ENCODE measurements around the gene ZNF438. TPM values are rescaled to one million over a fixed set of nuclear protein-coding genes. Genes with fewer than 3 reads are reported as not detected.
"Not testable (repeated sequence)": the region's sequence is repeated elsewhere in the genome, so short reads cannot be mapped to it uniquely, and the experiment has no call there.

ZNF438 gene
- total RNA-seq, 2 experiments from 2014 or later = 3.1 to 3.9 TPM

DNA sequence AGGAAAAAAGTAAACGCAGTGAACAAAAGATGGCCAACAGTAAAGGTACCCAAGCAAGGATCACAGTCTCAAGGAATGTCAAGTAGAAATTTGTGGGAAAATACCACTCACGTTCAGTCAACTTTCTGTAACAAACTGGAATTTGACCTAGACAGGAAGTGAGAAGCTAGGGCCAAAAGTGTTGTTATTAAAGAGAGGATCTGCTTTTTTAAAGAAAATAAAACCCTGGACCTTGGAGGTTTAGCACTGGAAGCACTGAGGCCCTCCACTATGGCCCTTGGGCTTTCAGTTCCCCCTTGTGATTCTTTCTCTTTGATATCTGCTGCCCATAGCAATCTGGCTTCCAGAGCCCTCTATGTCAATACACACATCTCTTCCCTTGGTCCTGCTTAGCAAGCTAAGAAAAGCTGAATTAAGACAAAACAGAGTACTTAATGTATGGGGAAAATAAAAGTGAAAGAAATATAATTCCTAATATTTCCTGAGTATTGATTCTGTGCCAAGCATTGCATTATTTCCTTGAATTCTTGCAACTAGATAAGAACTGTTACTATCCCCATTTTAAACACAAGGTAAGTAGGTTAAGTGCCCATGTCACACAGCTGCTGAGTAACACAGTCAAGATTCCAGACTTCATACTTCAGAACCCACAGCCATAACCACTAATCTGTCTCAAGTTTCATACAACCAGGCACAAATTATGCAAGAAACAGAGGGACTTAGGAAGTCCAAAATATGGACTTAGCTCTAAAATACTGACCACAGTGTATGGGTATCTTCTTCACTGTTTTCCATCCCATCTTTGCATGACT lies 2.6 kb upstream of the ZNF438 start:
- no peaks in the 10 kb centered on the region for H3K36me3 Mint-ChIP-seq
- DNase-seq (no peak), ATAC-seq (ENCODE audit: low read depth) (no peak)
- peaks cover 2% of the 10 kb centered on the region for H3K9me3 Mint-ChIP-seq
- H3K4me3 Mint-ChIP-seq = no peak overlapping the region
- POLR2A ChIA-PET = no interaction called here
- H3K27me3 Mint-ChIP-seq = no peaks in the 10 kb centered on the region
- no peak overlapping the region for H3K27ac Mint-ChIP-seq
- peaks cover 11% of the 10 kb centered on the region for H3K4me1 Mint-ChIP-seq

DNA sequence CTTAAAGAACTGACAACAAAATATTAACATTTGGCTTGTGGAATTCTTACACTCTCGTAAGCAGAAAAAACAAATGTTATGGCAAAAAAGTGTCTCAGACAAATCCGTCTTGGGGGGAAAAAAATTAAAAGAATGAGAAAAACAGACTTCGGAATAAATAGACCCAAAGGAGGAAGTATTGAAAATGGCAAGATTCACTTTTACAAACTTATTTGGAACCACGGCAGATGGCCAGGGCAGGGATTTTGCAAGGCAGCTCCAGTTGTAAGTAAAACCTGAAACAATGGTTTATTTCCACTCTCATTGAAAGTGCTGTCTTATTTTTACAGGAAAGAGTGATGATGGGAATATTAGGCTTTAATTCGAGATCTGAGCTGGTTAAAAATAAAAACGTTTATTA lies 1.5 kb upstream of the ZNF438 start:
- no peak overlapping the region for H3K27ac Mint-ChIP-seq
- DNase-seq = no peak
- no peaks in the 10 kb centered on the region for H3K36me3 Mint-ChIP-seq
- POLR2A ChIA-PET = interaction anchor here (0.5 kb wide), 1 partner anchor 721 kb away, joined by 4 read pairs; no protein-coding TSS in a partner anchor
- H3K27me3 Mint-ChIP-seq = no peaks in the 10 kb centered on the region
- peaks cover 9% of the 10 kb centered on the region for H3K4me1 Mint-ChIP-seq
- H3K4me3 Mint-ChIP-seq = peak overlapping the region; percentile 89
- ATAC-seq (ENCODE audit: low read depth) = no peak
- peaks cover 2% of the 10 kb centered on the region for H3K9me3 Mint-ChIP-seq

DNA sequence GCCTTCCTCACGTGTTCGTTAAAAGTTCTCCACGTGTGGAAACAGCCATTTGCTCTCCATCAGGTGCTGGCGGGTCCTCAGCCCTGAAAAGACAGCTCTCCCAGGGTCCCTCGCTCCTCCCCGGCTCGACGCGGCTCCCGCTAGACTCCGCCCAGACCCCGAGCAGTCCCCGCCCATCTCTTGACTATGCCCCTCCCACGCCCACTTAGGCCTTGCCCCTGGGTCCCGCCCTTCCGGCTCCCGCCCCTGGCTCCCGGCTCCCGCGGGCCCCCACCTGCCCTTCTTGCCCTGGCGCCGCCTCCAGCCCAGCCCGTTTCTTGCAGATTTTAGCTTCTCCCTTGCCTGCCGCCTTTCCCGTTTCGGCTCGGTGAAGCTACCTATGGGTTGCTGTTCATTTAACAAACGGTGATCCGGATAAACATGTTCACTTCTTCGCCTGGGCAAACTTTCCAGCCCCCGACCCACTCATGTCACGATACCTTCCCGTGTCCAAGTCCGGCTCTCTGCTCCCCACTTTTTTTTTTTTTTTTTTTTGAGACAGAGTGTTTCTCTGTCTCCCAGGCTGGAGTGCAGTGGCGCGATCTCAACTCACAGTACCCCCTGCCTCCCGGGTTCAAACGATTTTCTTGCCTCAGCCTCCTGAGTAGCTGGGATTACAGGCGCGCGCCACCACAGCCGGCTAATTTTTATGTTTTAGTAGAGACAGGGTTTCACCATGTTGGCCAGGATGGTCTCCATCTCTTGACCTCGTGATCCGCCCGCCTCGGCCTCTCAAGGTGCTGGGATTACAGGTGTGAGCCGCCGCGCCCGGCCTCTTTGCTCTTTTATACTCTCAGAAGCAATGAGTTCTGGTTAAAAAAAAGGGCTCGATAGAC lies 830 bp upstream of the ZNF438 start:
- Mint-ChIP-seq H3K36me3 (no peaks in the 10 kb centered on the region), H3K4me1 (peaks cover 9% of the 10 kb centered on the region), H3K9me3 (no peaks in the 10 kb centered on the region), H3K27ac (peak overlapping the region; percentile 98), H3K27me3 (no peaks in the 10 kb centered on the region), H3K4me3 (peak overlapping the region; percentile 89)
- POLR2A ChIA-PET = interaction anchor here (0.5 to 1.6 kb wide), 9 partner anchors 33 to 721 kb away, joined by 3 to 9 read pairs (median 4); no protein-coding TSS in a partner anchor
- ATAC-seq (ENCODE audit: low read depth) = peak; percentile 76
- DNase-seq = peak; percentile 95

DNA sequence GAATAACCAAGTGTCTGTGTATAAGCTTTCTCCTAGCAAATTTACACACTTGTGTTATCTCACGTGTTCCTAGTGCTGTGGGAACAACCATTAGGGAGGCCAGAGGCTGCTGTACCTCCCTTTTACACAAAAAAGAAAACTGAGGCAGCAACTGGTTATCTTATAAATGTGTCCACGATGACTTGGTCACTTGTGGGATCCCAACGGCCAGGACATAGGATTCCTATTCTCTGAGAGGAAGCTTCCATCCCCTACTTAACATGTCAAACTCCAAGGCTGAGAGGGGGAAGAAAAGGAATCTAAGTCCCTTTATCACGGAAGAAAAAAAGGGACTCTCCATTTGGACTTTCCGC lies 484 bp downstream of the ZNF438 start:
- Mint-ChIP-seq H3K27ac (peak overlapping the region; percentile 95), H3K36me3 (no peaks in the 10 kb centered on the region), H3K9me3 (no peaks in the 10 kb centered on the region), H3K4me1 (peaks cover 9% of the 10 kb centered on the region), H3K27me3 (no peaks in the 10 kb centered on the region), H3K4me3 (peak overlapping the region; percentile 89)
- DNase-seq = no peak
- no peak for ATAC-seq (ENCODE audit: low read depth)
- POLR2A ChIA-PET = interaction anchor here (0.6 to 1.6 kb wide), 9 partner anchors 32 to 729 kb away, joined by 3 to 9 read pairs (median 4); no protein-coding TSS in a partner anchor

DNA sequence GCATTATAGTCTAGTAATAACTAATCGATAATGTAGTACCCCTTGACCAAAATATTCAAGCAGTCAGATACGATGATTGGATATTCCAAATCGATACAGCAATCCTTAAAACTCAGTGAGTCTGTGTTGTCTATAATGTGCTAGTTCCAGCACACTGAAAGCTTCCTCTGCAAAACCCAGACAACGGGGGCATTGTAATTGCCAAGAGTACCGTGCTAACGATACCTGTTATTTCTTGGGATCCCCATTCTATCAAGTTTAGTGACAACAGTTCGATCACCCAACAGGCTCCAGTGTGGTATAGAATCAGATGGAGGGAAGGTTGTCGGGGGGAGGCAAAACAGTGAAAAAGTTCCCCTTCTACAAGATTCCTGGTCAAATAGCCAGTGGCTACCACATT lies 865 bp downstream of the ZNF438 start:
- POLR2A ChIA-PET = no interaction called here
- Mint-ChIP-seq H3K9me3 (no peaks in the 10 kb centered on the region), H3K4me3 (peak overlapping the region; percentile 89), H3K4me1 (peaks cover 9% of the 10 kb centered on the region), H3K27ac (peak overlapping the region; percentile 95), H3K36me3 (no peaks in the 10 kb centered on the region), H3K27me3 (no peaks in the 10 kb centered on the region)
- DNase-seq = no peak
- no peak for ATAC-seq (ENCODE audit: low read depth)

DNA sequence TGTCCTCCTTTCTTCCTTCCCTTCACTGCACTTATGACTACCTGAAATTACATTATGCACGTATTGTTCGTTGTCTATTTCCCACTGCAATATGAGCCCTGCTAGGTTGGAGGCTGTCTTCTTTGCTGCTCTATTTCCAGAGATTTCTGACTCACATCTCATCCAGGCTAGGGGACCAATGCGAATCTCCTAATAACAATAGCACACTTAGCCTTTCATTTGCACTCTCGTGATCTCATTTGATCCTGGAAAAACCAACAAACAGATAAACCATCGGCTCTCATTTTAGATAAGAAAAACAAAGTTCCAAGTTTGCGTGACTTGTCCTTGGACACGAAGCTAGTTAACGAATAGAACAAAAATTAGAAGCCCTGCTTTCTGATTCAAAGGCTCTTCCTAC lies 1.4 kb downstream of the ZNF438 start:
- Mint-ChIP-seq H3K4me1 (peaks cover 9% of the 10 kb centered on the region), H3K4me3 (no peak overlapping the region), H3K27me3 (no peaks in the 10 kb centered on the region), H3K36me3 (no peaks in the 10 kb centered on the region), H3K27ac (no peak overlapping the region), H3K9me3 (no peaks in the 10 kb centered on the region)
- POLR2A ChIA-PET = no interaction called here
- ATAC-seq (ENCODE audit: low read depth) (no peak), DNase-seq (no peak)

DNA sequence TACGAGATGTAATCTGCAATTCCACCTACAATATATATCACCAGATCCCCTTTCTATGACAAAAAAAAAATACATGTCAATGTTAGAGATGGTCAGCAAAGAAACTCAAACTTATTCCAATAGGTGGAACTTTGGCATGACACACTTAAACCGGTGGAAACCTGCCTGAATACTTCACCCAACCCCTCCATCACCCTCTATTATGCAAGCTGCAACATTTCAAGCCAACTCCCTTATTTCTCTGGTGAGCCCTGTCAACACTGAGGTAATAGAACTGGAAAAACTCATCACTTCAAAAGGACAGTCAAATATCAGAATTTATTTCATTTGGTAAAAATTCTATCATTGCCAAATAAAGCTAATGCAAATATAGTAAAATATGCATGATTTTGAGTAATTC lies 3.6 kb downstream of the ZNF438 start:
- ATAC-seq (ENCODE audit: low read depth) = no peak
- H3K36me3 Mint-ChIP-seq = no peaks in the 10 kb centered on the region
- H3K27ac Mint-ChIP-seq = no peak overlapping the region
- no peak overlapping the region for H3K4me3 Mint-ChIP-seq
- no peak for DNase-seq
- H3K9me3 Mint-ChIP-seq = no peaks in the 10 kb centered on the region
- peaks cover 8% of the 10 kb centered on the region for H3K4me1 Mint-ChIP-seq
- POLR2A ChIA-PET = no interaction called here
- H3K27me3 Mint-ChIP-seq = no peaks in the 10 kb centered on the region

DNA sequence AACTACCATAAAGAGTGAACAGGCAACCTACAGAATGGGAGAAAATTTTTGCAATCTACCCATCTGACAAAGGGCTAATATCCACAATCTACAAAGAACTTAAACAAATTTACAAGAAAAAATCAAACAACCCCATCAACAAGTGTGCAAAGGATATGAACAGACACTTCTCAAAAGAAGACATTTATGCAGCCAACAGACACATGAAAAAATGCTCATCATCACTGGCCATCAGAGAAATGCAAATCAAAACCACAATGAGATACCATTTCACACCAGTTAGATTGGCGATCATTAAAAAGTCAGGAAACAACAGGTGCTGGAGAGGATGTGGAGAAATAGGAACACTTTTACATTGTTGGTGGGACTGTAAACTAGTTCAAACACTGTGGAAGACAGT lies 5.4 kb downstream of the ZNF438 start:
- H3K4me3 Mint-ChIP-seq; ATAC-seq (ENCODE audit: low read depth); DNase-seq; H3K4me1 Mint-ChIP-seq; POLR2A ChIA-PET; H3K9me3 Mint-ChIP-seq; H3K27ac Mint-ChIP-seq; H3K27me3 Mint-ChIP-seq; H3K36me3 Mint-ChIP-seq: not testable (repeated sequence)

DNA sequence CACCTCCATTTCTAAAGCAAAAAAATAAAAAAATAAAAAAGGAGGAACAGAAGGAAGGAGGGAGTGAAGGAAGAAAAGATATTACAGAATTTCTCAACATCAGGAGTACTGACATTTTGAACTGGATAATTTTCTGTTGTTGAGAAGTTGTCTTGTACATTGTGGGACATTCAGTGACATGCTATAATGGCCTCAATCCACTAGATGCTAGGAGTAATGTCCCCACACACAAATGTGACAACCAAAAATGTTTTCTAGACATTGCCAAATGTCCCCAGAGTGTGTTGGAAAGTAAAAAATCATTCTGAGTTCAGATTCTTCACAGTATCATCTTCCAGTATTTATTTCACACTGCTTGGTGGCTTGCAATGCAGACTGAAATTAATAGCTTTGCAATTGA lies 6.5 kb downstream of the ZNF438 start:
- Mint-ChIP-seq H3K36me3 (peaks cover 2% of the 10 kb centered on the region), H3K4me1 (no peaks in the 10 kb centered on the region), H3K9me3 (no peaks in the 10 kb centered on the region), H3K4me3 (no peak overlapping the region), H3K27ac (no peak overlapping the region), H3K27me3 (no peaks in the 10 kb centered on the region)
- POLR2A ChIA-PET = no interaction called here
- no peak for DNase-seq
- ATAC-seq (ENCODE audit: low read depth) = no peak

DNA sequence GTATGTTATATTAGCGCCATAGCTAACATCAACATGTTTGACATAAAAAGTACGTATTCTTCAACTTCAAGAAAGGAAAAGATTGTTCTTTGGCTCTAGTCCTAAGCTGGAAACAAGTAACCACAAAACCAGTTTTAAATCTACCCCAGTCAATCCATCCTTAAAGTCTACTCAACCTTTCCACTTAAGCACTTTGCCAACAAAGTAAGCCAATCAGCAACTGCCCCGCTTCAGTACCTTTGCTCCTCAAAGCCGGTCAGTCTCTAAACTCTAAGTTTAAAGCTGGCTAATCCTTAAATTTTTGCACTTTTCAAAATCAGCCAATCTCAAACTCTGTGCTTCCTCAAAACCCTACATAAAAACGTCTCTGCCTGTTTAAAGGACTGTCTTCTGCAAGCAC lies 8.1 kb downstream of the ZNF438 start:
- no peaks in the 10 kb centered on the region for H3K4me1 Mint-ChIP-seq
- POLR2A ChIA-PET = no interaction called here

DNA sequence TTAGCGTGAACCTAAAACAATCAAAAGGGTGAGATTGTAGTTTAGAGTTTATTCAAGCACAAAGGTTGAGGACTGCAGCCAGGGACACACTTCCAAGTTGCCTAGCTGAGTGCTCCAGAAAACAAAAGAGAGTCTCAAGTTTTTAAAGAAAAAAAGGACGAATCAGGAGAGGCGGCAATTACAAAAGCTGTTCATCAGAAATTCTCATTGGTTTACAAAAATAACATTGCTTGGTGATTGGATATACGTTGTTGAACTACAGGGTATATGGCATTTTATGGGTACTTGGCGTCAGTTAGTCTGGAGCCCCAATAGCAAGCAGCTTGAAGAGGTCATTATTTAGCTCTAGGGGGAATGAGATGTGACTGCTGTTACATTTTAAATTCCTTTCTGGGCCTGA lies 11.5 kb downstream of the ZNF438 start:
- peaks cover 5% of the 10 kb centered on the region for H3K36me3 Mint-ChIP-seq
- H3K4me1 Mint-ChIP-seq = no peaks in the 10 kb centered on the region
- POLR2A ChIA-PET = no interaction called here
- H3K27me3 Mint-ChIP-seq = no peaks in the 10 kb centered on the region
- no peak overlapping the region for H3K27ac Mint-ChIP-seq
- no peaks in the 10 kb centered on the region for H3K9me3 Mint-ChIP-seq
- ATAC-seq (ENCODE audit: low read depth) (no peak), DNase-seq (no peak)
- no peak overlapping the region for H3K4me3 Mint-ChIP-seq

More for the DNA sequence above, 8.1 kb downstream of the ZNF438 start:
- DNase-seq = no peak
- H3K27me3 Mint-ChIP-seq = no peaks in the 10 kb centered on the region
- peaks cover 2% of the 10 kb centered on the region for H3K36me3 Mint-ChIP-seq
- no peak overlapping the region for H3K4me3 Mint-ChIP-seq
- no peak overlapping the region for H3K27ac Mint-ChIP-seq
- ATAC-seq (ENCODE audit: low read depth) = no peak
- no peaks in the 10 kb centered on the region for H3K9me3 Mint-ChIP-seq

DNA sequence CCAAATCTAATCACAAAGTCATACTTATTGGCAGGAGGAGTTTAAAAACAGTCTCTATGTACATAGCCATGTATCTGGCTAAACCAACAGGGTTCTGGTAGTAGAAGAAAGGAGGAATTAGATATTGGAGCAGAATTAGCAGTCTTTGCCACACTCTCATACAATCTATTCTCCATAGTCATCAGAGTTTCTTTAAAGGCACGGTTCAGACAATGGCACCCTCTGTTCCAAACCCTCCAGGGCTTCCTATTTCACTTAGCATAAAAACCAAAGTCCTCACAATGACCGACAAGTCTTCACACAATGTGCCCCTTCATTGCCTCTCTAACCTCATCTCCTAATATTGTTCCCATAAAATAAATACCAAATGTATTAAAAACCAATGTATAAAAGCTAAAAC lies 12.7 kb downstream of the ZNF438 start:
- H3K9me3 Mint-ChIP-seq = no peaks in the 10 kb centered on the region
- DNase-seq (no peak), ATAC-seq (ENCODE audit: low read depth) (no peak)
- H3K4me1 Mint-ChIP-seq = no peaks in the 10 kb centered on the region
- H3K4me3 Mint-ChIP-seq = no peak overlapping the region
- H3K27me3 Mint-ChIP-seq = no peaks in the 10 kb centered on the region
- POLR2A ChIA-PET = no interaction called here
- no peak overlapping the region for H3K27ac Mint-ChIP-seq
- peaks cover 5% of the 10 kb centered on the region for H3K36me3 Mint-ChIP-seq

DNA sequence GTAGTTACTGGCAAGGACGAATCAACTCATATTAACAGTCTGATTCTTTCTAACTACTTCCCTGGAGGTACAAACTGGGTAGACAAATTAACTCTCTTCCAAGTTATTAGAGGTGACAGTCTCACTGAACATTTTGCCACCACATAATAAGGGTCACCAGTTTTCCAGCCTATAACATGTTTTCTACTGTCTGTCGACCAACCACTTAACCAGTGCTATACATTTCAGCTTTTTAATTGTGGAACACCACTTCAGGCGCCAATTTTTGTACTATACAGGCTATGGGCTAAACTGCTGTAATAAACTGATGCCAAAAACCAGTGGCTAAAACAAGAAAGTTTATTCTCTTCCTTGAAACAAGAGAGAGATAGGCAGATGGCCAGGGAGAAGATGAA lies 13.3 kb downstream of the ZNF438 start:
- Mint-ChIP-seq H3K4me3 (no peak overlapping the region), H3K36me3 (peaks cover 5% of the 10 kb centered on the region), H3K27ac (no peak overlapping the region), H3K9me3 (no peaks in the 10 kb centered on the region), H3K4me1 (peaks cover 2% of the 10 kb centered on the region), H3K27me3 (no peaks in the 10 kb centered on the region)
- no peak for ATAC-seq (ENCODE audit: low read depth)
- DNase-seq = no peak
- POLR2A ChIA-PET = no interaction called here

Measured in activated naive CD8-positive, alpha-beta T cell treated with anti-CD3 and anti-CD28 coated beads, Interleukin-2, amount 10 ng/mL, durations not matched to agents 7 days and 5 days (primary cell).